Chondrocyte (in vitro differentiated cells): ENCODE data around the gene IL1RAP. TPM values are rescaled to one million over a fixed set of nuclear protein-coding genes. Genes with fewer than 3 reads are reported as not detected.

Source experiments
- DNase-seq: peaks from one replicate; pipeline ENCODE4 v3.0.0; 2021; ENCODE audit warnings: mixed read lengths, low spot score
- H3K27ac Mint-ChIP-seq: one replicate; pipeline ENCODE4 v1.8.0; 2021; ENCODE audit warnings: mild to moderate bottlenecking, moderate library complexity, mixed read lengths; ENCODE audit not compliant: unreplicated experiment
- H3K27me3 Mint-ChIP-seq: 2 replicates; pipeline ENCODE4 v1.8.0; 2021; ENCODE audit warnings: low read depth, mixed read lengths
- H3K36me3 Mint-ChIP-seq: 2 replicates; pipeline ENCODE4 v1.8.0; 2021; ENCODE audit warnings: low read depth, mixed read lengths
- H3K4me1 Mint-ChIP-seq: 2 replicates; pipeline ENCODE4 v1.8.0; 2021; ENCODE audit warnings: low read depth, mild to moderate bottlenecking, mixed read lengths
- H3K4me3 Mint-ChIP-seq: one replicate; pipeline ENCODE4 v1.8.0; 2021; ENCODE audit warnings: mild to moderate bottlenecking, moderate library complexity, mixed read lengths; ENCODE audit not compliant: unreplicated experiment
- H3K9me3 Mint-ChIP-seq: 2 replicates; pipeline ENCODE4 v1.8.0; 2021; ENCODE audit warnings: low read depth, mixed read lengths
- total RNA-seq: library from RNA; stranded (reverse); gene quantifications from 3 replicates; pipeline ENCODE4 v1.2.1, GENCODE V29; 2021
- TF ChIP-seq, protein P1 (sequence below): fragments of 200-600 bp; sonication (generic); IDR thresholded peaks from 2 replicates; pipeline ENCODE4 v1.5.0; 2021; ENCODE audit warnings: antibody characterized with exemption, mild to moderate bottlenecking, moderate library complexity

The IL1RAP gene
- total RNA-seq, 1 donor from 2014 or later = 30.4 TPM

DNA sequence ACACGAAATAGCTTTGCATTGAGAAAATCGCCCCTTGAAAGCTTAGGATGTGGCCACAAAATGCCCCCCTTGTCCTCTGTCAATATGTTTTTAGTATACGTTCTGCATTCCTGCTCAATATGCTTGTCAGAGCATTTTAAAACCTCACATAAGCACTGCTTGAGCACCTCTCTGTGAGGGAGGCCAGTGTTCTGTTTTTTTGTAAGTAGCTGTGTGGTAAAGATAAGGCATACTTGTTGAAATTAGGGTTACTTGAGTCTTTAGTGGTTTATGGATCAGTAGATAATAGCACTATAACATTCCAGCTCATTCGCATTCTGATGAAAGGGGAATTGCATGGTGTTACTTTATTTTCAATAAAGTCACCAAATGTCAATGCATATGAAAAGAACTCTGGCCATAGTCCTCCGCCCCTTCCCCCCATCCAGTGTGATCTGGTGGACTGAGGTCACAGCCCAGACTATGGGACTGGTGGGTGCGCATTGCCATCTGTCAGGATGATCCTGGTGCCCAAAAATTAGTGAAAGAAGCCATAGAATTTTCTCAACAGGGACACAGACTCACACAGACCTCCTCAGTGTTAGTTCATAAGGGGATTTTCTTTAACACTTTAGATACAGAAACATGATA, 33.1 kb downstream of the IL1RAP start:
- DNase-seq = no peak
- H3K9me3 Mint-ChIP-seq = no peaks in the 10 kb centered on the region
- no peaks in the 10 kb centered on the region for H3K27me3 Mint-ChIP-seq
- H3K36me3 Mint-ChIP-seq = peaks cover 5% of the 10 kb centered on the region
- no peak overlapping the region for H3K4me3 Mint-ChIP-seq
- H3K27ac Mint-ChIP-seq = no peak overlapping the region
- TF ChIP-seq, protein P1, sequence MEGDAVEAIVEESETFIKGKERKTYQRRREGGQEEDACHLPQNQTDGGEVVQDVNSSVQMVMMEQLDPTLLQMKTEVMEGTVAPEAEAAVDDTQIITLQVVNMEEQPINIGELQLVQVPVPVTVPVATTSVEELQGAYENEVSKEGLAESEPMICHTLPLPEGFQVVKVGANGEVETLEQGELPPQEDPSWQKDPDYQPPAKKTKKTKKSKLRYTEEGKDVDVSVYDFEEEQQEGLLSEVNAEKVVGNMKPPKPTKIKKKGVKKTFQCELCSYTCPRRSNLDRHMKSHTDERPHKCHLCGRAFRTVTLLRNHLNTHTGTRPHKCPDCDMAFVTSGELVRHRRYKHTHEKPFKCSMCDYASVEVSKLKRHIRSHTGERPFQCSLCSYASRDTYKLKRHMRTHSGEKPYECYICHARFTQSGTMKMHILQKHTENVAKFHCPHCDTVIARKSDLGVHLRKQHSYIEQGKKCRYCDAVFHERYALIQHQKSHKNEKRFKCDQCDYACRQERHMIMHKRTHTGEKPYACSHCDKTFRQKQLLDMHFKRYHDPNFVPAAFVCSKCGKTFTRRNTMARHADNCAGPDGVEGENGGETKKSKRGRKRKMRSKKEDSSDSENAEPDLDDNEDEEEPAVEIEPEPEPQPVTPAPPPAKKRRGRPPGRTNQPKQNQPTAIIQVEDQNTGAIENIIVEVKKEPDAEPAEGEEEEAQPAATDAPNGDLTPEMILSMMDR = no peak
- H3K4me1 Mint-ChIP-seq = peaks cover 10% of the 10 kb centered on the region

DNA sequence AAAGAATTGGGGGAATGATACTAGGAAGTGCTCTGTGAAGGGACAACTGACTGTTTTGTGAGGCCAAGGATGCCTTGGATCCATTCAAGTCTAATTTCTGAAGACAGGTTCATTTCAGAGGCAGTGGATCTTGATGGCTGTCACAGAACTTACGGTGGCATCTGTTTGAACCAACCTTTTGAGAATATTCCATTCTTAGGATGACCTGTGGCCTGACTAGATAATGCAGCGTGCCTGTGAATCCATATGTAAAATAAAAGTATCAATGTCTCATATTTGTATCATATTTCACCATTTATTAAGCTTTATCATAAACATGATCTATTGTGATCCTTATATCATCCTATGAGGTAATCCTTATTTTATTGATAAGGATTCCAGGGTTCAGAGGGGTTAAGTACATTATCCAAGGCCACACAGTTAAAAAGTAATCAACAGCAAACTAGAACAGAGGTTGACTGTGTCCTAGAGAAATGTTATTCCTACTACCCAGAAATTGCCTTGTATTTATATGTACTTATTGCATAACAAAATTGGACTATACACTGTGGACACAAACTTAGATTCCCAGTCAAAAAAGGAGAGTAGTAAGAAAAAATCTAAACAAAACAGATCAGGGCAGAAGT, 34.3 kb downstream of the IL1RAP start:
- Mint-ChIP-seq H3K4me3 (no peak overlapping the region), H3K27ac (no peak overlapping the region), H3K36me3 (peaks cover 7% of the 10 kb centered on the region), H3K4me1 (peaks cover 4% of the 10 kb centered on the region), H3K27me3 (no peaks in the 10 kb centered on the region), H3K9me3 (no peaks in the 10 kb centered on the region)
- DNase-seq = no peak
- TF ChIP-seq, protein P1 = no peak

DNA sequence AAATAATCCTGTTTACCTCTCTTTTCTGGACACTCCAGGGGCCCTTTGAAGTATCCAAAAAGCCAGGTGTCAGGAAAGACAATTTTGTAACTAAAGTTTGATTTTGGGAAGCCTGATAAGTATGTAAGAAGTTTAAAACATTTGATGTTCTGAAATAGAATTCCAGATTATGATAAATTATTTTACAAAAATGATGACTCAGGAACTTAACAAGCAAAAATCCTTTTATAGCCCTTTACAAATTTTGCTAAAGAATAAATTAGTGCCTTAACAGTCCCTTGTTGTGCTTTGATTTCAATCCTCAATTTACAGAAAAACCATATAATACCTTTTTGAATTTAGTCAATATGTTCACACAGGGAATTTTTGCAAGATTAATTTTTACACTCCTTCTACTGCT, 38.1 kb downstream of the IL1RAP start:
- H3K36me3 Mint-ChIP-seq = peaks cover 4% of the 10 kb centered on the region
- no peak overlapping the region for H3K4me3 Mint-ChIP-seq
- no peaks in the 10 kb centered on the region for H3K9me3 Mint-ChIP-seq
- H3K27ac Mint-ChIP-seq = no peak overlapping the region
- H3K4me1 Mint-ChIP-seq = no peaks in the 10 kb centered on the region
- TF ChIP-seq, protein P1 = no peak
- H3K27me3 Mint-ChIP-seq = no peaks in the 10 kb centered on the region
- no peak for DNase-seq

DNA sequence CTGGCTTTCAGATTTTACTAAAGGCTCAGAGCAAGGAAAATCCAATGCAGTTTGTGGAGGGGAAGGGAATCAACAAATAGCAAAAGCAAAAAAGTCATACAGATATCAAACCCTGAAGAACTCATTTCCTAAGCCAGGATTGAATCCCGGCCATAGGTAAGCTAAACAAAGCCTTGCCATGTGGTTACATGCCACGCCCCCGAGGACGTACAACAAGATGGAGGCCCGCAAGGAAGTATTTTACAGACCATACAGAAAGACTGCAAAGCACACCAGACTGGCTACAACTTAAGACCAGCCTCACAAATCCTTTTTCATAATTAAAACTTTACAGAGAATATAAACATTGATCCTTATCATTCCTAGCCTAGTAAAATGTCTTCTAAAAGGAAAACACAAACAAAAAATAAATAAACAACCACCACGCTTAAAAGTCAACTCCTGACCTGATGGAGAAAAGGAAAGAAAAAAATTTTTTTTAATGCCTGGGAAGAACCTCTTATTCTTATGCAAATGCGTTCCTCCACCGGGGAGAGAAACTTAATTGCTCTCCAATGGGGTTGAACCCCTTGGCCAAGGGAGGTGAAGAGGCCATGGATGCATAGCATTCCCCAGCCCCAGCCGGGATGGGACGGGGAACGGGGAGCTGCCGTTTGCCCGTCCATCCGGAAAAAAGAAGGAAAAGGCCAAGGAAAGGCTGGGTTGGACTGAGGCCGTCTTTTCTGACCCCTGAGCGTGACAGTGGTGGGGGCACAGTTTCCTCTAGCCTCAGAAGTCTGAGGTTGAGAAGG, 39.3 kb downstream of the IL1RAP start:
- H3K4me1 Mint-ChIP-seq = no peaks in the 10 kb centered on the region

DNA sequence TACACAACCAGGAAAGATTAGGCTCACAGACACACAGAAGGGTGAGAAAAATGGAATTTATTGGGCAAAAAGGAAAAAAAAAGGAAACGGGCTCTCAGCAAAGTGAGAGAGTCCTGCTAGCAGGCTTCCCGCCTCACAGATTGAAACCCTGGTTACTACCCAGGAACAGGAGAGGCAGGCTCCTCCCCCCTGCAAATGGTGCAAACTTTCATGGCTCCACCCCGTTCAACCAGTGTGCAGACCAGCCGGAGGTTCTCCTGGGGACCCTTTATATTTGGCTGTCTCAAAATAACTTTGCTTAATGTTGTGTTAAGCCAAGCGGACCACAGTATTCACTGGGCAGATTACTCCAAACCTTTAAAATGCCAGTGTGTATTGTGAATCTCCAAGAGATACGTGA, 40.3 kb downstream of the IL1RAP start:
- TF ChIP-seq, protein P1 = no peak
- no peak overlapping the region for H3K4me3 Mint-ChIP-seq
- no peak overlapping the region for H3K27ac Mint-ChIP-seq
- no peaks in the 10 kb centered on the region for H3K4me1 Mint-ChIP-seq
- DNase-seq = no peak
- peaks cover 11% of the 10 kb centered on the region for H3K36me3 Mint-ChIP-seq
- H3K9me3 Mint-ChIP-seq = peaks cover 9% of the 10 kb centered on the region
- no peaks in the 10 kb centered on the region for H3K27me3 Mint-ChIP-seq

More for the DNA sequence above, 39.3 kb downstream of the IL1RAP start:
- no peak for DNase-seq
- H3K27ac Mint-ChIP-seq = no peak overlapping the region
- H3K9me3 Mint-ChIP-seq = no peaks in the 10 kb centered on the region
- H3K4me3 Mint-ChIP-seq = no peak overlapping the region
- H3K36me3 Mint-ChIP-seq = peaks cover 6% of the 10 kb centered on the region
- no peaks in the 10 kb centered on the region for H3K27me3 Mint-ChIP-seq
- TF ChIP-seq, protein P1 = no peak
